HG02870 (cell line): ENCODE results near the gene PHOX2A.

Experiments used
- ATAC-seq: cut with Tn5 transposase; IDR thresholded peaks from one replicate; pipeline ENCODE4 v1.9.1; 2021; ENCODE audit warnings: mild to moderate bottlenecking, moderate library complexity; ENCODE audit not compliant: unreplicated experiment

PHOX2A gene

DNA sequence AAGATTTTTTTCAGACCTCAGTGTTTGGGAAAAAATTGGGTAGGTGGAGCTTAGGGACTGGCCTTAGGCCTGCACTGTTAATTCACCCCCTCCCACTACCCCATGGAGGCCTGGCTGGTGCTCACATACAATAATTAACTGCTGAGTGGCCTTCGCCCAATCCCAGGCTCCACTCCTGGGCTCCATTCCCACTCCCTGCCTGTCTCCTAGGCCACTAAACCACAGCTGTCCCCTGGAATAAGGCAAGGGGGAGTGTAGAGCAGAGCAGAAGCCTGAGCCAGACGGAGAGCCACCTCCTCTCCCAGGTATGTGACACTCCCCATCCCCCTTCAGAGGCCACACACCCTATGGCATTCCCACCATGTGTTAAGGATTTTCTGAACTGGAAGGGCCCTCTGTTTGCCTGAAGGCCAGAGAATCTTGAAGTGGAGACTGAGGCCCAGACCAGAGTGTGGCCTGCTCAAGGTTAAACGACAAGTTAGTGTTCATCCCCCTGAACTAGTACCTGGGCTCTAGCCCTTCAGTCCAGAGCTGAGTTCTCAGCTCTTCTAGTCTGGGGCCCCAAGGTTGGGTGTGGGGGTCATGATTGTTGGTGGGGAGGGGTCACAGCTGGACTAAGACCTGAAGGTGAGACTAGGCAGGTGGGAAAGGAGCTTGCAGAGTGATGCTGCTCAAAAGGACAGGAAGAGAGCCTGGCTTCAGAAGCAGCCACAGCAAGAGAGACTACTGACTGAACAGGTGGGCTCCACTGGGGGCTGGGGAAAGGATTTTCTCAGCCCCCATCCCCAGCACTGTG, 54.3 kb downstream of the PHOX2A start:
- no peak for ATAC-seq
